Endothelial cell of umbilical vein (primary cell): ENCODE measurements around the gene CERK. TPM values are rescaled to one million over a fixed set of nuclear protein-coding genes. Genes with fewer than 3 reads are reported as not detected.

Experiments
- BruUV-seq: library from RNA; stranded (reverse); fragments of 400-500 nt; replicated peaks from 2 replicates; lab custom pipeline; 2021; lab: Mats Ljungman, UMichigan
- CTCF ChIA-PET: fragments of 300-600, 350-600 bp; sonication (Branson Sonifier 250); formaldehyde crosslinking; loops from one replicate; lab custom pipeline; 2021; ENCODE audit warnings: antibody characterized with exemption, inconsistent platforms; lab: Charles Lee
- POLR2A ChIA-PET: fragments of 300-600, 350-600 bp; sonication (Branson Sonifier 250); formaldehyde crosslinking; loops from one replicate; lab custom pipeline; 2021; ENCODE audit warnings: antibody characterized with exemption, inconsistent platforms; lab: Charles Lee
- DNase-seq: peaks from one replicate; pipeline ENCODE4 v3.0.0-alpha.2; 2011; ENCODE audit warnings: low read depth, low spot score
- FAIRE-seq: peaks from 2 replicates; lab custom pipeline; 2011; peaks lifted over from hg19 to GRCh38; lab: Jason Lieb, UNC
- H2AFZ ChIP-seq: 2 replicates; pipeline ENCODE4 v1.6.0; 2012; ENCODE audit warnings: low read depth, low read length, control low read depth, inconsistent platforms
- H3K27ac ChIP-seq: 2 replicates; pipeline ENCODE4 v1.5.1; 2011; ENCODE audit warnings: low read depth, mild to moderate bottlenecking, control low read depth, low read length, moderate library complexity; ENCODE audit not compliant: insufficient read depth
- H3K27me3 ChIP-seq, 2 experiments: 2 replicates each; pipeline versions ENCODE4 v1.6.0 to v1.6.1; 2011; ENCODE audit warnings: low read length in 2 of 2, mixed read lengths in 1 of 2; ENCODE audit not compliant: control insufficient read depth in 2 of 2, insufficient read depth in 2 of 2
- H3K36me3 ChIP-seq, 2 experiments: 2 replicates in 1 of 2; 3 replicates in 1 of 2; pipeline ENCODE4 v1.5.1; 2011; ENCODE audit warnings: low read length in 2 of 2, mild to moderate bottlenecking in 1 of 2, moderate library complexity in 1 of 2; ENCODE audit not compliant: control insufficient read depth in 2 of 2, insufficient read depth in 2 of 2; ENCODE audit errors: extremely low read depth in 1 of 2
- H3K4me1 ChIP-seq: 3 replicates; pipeline ENCODE4 v1.5.1; 2011; ENCODE audit warnings: mild to moderate bottlenecking, low read length; ENCODE audit not compliant: control insufficient read depth, insufficient read depth; ENCODE audit errors: extremely low read depth
- H3K4me2 ChIP-seq: 2 replicates; pipeline ENCODE4 v1.6.1; 2011; ENCODE audit warnings: low read length, control low read depth, mixed read lengths; ENCODE audit not compliant: insufficient read depth
- H3K4me3 ChIP-seq, 3 experiments: fragments of 200-600 bp in 1 of 3; sonication (generic), shearing (Covaris generic) in 1 of 3; replicated peaks in 1 of 3; 2 replicates each; pipeline ENCODE4 v1.5.1; 2011 to 2016; ENCODE audit warnings: control low read depth in 3 of 3, low read length in 3 of 3, mild to moderate bottlenecking in 2 of 3, inconsistent platforms in 1 of 3, low read depth in 1 of 3, moderate library complexity in 1 of 3; ENCODE audit not compliant: insufficient read depth in 1 of 3
- H3K79me2 ChIP-seq: 2 replicates; pipeline ENCODE4 v1.6.0; 2012; ENCODE audit warnings: low read length, inconsistent platforms; ENCODE audit not compliant: control insufficient read depth, insufficient read depth
- H3K9ac ChIP-seq: replicated peaks from 2 replicates; pipeline ENCODE3; 2011; ENCODE audit warnings: low read length, control low read depth; ENCODE audit not compliant: insufficient read depth; ENCODE audit errors: extremely low read depth
- H3K9me1 ChIP-seq: replicated peaks from 3 replicates; pipeline ENCODE4 v1.6.0; 2011; ENCODE audit warnings: mild to moderate bottlenecking, low read length; ENCODE audit not compliant: control insufficient read depth, insufficient read depth; ENCODE audit errors: extremely low read depth
- H3K9me3 ChIP-seq: replicated peaks from 2 replicates; pipeline ENCODE4 v1.5.1; 2012; ENCODE audit warnings: low read length, inconsistent platforms; ENCODE audit not compliant: control insufficient read depth, insufficient read depth
- H4K20me1 ChIP-seq: replicated peaks from 2 replicates; pipeline ENCODE3; 2011; ENCODE audit warnings: mild to moderate bottlenecking, low read length; ENCODE audit not compliant: control insufficient read depth, insufficient read depth; ENCODE audit errors: extremely low read depth
- CTCF ChIP-seq, 2 donors: IDR thresholded peaks; 1 replicate in 1 of 2; 2 replicates in 1 of 2; pipeline ENCODE4 v1.5.1; 2011; ENCODE audit warnings: low read length in 2 of 2, mild to moderate bottlenecking in 2 of 2, moderate library complexity in 2 of 2, control low read depth in 1 of 2, inconsistent platforms in 1 of 2, low read depth in 1 of 2; ENCODE audit not compliant: insufficient read depth in 1 of 2; ENCODE audit errors: extremely low read depth in 1 of 2
- EZH2 ChIP-seq: IDR thresholded peaks from 2 replicates; pipeline ENCODE4 v1.6.1; 2012; ENCODE audit warnings: borderline replicate concordance, low read depth, mild to moderate bottlenecking, moderate library complexity, low read length, inconsistent platforms; ENCODE audit not compliant: severe bottlenecking
- FOS ChIP-seq: IDR thresholded peaks from 2 replicates; pipeline ENCODE4 v1.6.1; 2011; ENCODE audit warnings: mild to moderate bottlenecking, low read length, moderate library complexity, borderline replicate concordance; ENCODE audit not compliant: insufficient read depth
- GATA2 ChIP-seq: IDR thresholded peaks from 2 replicates; pipeline ENCODE4 v1.7.0; 2011; ENCODE audit warnings: low read depth, mild to moderate bottlenecking, moderate library complexity, mixed read lengths, low read length; ENCODE audit not compliant: insufficient read length, insufficient read depth
- JUN ChIP-seq: IDR thresholded peaks from 2 replicates; pipeline ENCODE4 v1.6.1; 2011; ENCODE audit warnings: borderline replicate concordance, low read depth; ENCODE audit not compliant: insufficient read length, insufficient read depth
- MYC ChIP-seq: IDR thresholded peaks from one replicate; pipeline ENCODE4 v1.6.1; 2011; ENCODE audit warnings: mild to moderate bottlenecking, low read depth, low read length
- POLR2A ChIP-seq: IDR thresholded peaks from 2 replicates; pipeline ENCODE4 v1.6.1; 2012; ENCODE audit warnings: low read depth, mild to moderate bottlenecking, control low read depth, low read length
- POLR2AphosphoS5 ChIP-seq: IDR thresholded peaks from 2 replicates; pipeline ENCODE4 v1.6.1; 2012; ENCODE audit warnings: low read depth, mild to moderate bottlenecking, control low read depth, low read length, moderate library complexity; ENCODE audit not compliant: insufficient read depth
- dilution Hi-C: fragments of 300-500 bp; cut with MboI; formaldehyde crosslinking; loops from one replicate; pipeline ENCODE4 v1.15.0; 2019; ENCODE audit warnings: low sequenced_read_pairs; ENCODE audit not compliant: extremely low pct_ligation_motif_present
- intact Hi-C: fragments of 100-400 bp; cut with micrococcal nuclease; formaldehyde crosslinking; loops from one replicate; pipeline ENCODE4 v1.10.0; 2022
- polyA plus RNA-seq, 4 experiments: library from polyadenylated mRNA; depleted of rRNA in 3 of 4; stranded (reverse) in 3 of 4; unstranded in 1 of 4; fragments of >200 nt; gene quantifications; 2 replicates each; pipeline versions ENCODE4 v1.2.1 to v1.2.3, GENCODE V29; 2011 to 2012; ENCODE audit warnings: missing spikeins in 1 of 4
- total RNA-seq: library from RNA; stranded (reverse); gene quantifications from 2 replicates; pipeline ENCODE4 v1.2.3, GENCODE V29; 2021
- TF ChIP-seq, protein P1 (sequence below): IDR thresholded peaks from 2 replicates; pipeline ENCODE4 v1.6.1; 2011; ENCODE audit not compliant: insufficient read depth, insufficient read length

CERK gene
- total and polyA plus RNA-seq, 2 donors (not counting 3 experiments of a cell fraction or from before 2014, with no cell fraction given) = 61.1 to 88.0 TPM

DNA sequence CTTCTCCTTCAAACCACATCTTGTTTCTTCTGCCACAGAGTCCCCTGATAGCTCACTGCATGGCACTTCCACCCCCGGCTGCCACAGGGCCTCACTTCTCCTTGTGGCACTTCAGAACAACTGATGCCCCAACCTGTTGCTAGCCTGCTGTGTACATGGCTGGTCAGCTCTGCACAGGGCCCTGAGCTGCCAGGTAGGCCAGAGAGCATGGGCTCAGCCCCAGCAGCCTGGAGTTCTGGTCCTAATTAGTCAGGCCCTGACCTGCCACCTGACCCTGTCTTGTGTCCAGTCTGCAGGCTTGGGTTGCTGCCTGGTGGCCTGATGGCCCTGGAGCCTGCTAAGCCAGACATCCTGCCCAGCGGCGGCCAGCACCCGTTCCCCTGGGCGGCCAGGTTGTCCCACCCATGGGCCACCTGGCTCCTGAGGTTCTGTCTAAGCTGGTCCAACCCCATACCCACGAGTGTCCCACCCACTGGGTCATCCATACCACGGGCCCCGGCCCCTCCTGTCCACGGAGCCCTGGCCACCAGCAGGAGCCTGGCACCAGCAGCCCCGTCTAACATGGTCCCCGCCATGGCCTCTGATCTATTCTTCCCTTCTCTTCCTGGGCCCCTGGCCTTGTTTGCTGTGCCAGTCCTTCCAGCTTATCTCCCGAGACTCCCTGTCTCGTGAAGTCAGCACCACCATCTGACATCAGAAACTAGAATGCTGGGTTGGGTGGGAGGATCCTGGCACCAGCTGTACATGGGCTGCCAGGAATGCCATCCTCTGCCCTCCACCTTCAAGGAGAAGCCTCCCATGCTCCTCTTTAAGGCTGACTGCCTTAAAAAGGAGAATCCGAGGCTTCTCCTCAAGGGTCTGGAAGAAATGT lies 3.1 kb upstream of the CERK start:
- intact Hi-C loops (no loop called here), dilution Hi-C loops (no loop called here)
- Histone ChIP-seq H3K27me3 (no peaks in the 10 kb centered on the region), H4K20me1 (no peaks in the 10 kb centered on the region), H2AFZ (no peak overlapping the region), H3K4me3 (no peak overlapping the region), H3K27ac (no peak overlapping the region), H3K9me1 (no peaks in the 10 kb centered on the region), H3K79me2 (peaks cover 22% of the 10 kb centered on the region), H3K9ac (no peak overlapping the region), H3K9me3 (no peaks in the 10 kb centered on the region), H3K4me2 (no peak overlapping the region), H3K36me3 (no peaks in the 10 kb centered on the region), H3K4me1 (peaks cover 16% of the 10 kb centered on the region)
- BruUV-seq = no TSS peak
- FAIRE-seq = no peak
- ChIA-PET CTCF (interaction anchor here (1.1 to 4.3 kb wide), 4 partner anchors 8 to 62 kb away, joined by 3 to 40 read pairs (median 4); no protein-coding TSS in a partner anchor), POLR2A (interaction anchor here (1.0 kb wide), 1 partner anchor 21 kb away, joined by 3 read pairs; the partner anchor contains the start of gene TBC1D22A)
- DNase-seq = no peak
- TF ChIP-seq POLR2AphosphoS5 (no peak), POLR2A (no peak), FOS (no peak), GATA2 (no peak), CTCF (IDR thresholded peaks at IDR 0.05; ENCODE audit: extremely low read depth in 1 of 2, insufficient read depth in 1 of 2, low read depth in 1 of 2, low read length in 2 of 2) (no peak), JUN (no peak), EZH2 (no peak), MYC (no peak)
- TF ChIP-seq, protein P1, sequence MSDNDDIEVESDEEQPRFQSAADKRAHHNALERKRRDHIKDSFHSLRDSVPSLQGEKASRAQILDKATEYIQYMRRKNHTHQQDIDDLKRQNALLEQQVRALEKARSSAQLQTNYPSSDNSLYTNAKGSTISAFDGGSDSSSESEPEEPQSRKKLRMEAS = no peak
